GM12891 (cell line): ENCODE measurements around the gene BMPR1A.

Experiments used
- DNase-seq: peaks from one replicate; pipeline ENCODE4 v3.0.0; 2011; ENCODE audit warnings: low spot score; ENCODE audit not compliant: insufficient read length
- FAIRE-seq: peaks from 2 replicates; lab custom pipeline; 2011; peaks lifted over from hg19 to GRCh38; lab: Jason Lieb, UNC
- PAX5 ChIP-seq: IDR thresholded peaks from 2 replicates; pipeline ENCODE4 v1.6.1; 2011; ENCODE audit warnings: low read length, moderate library complexity, mild to moderate bottlenecking; ENCODE audit not compliant: insufficient read depth, severe bottlenecking
- POLR2A ChIP-seq: IDR thresholded peaks from 2 replicates; pipeline ENCODE4 v1.6.1; 2011; ENCODE audit warnings: low read depth, low read length, control low read depth
- POLR2AphosphoS5 ChIP-seq: IDR thresholded peaks from 2 replicates; pipeline ENCODE4 v1.6.1; 2011; ENCODE audit warnings: low read depth, low read length, control low read depth
- POU2F2 ChIP-seq: IDR thresholded peaks from 2 replicates; pipeline ENCODE4 v1.6.1; 2011; ENCODE audit warnings: low read depth, mild to moderate bottlenecking, control low read depth, low read length, moderate library complexity
- SPI1 ChIP-seq: IDR thresholded peaks from 2 replicates; pipeline ENCODE4 v1.6.1; 2011; ENCODE audit warnings: low read depth, low read length, control low read depth
- TAF1 ChIP-seq: IDR thresholded peaks from 2 replicates; pipeline ENCODE4 v1.6.1; 2011; ENCODE audit warnings: low read depth, low read length, control low read depth

Gene BMPR1A

GRCh38 chr10:86962136-86962980 is 205.9 kb downstream of the BMPR1A start:
- peak; percentile 89 for TF ChIP-seq SPI1
- no peak for TF ChIP-seq TAF1
- TF ChIP-seq POLR2AphosphoS5, result no peak
- TF ChIP-seq POU2F2, result no peak
- TF ChIP-seq POLR2A, result no peak
- no peak for TF ChIP-seq PAX5
- FAIRE-seq (no peak), DNase-seq (no peak)

GRCh38 chr10:86962981-86963310 is 206.5 kb downstream of the BMPR1A start:
- DNase-seq (no peak), FAIRE-seq (no peak)
- TF ChIP-seq PAX5 (no peak), SPI1 (no peak), POLR2AphosphoS5 (no peak), POLR2A (no peak), POU2F2 (no peak), TAF1 (no peak)

GRCh38 chr10:86963341-86963919 is 207.0 kb downstream of the BMPR1A start:
- FAIRE-seq (peak; percentile 45), DNase-seq (no peak)
- TF ChIP-seq POLR2A, result no peak
- TF ChIP-seq POU2F2, result no peak
- no peak for TF ChIP-seq POLR2AphosphoS5
- TF ChIP-seq SPI1, result no peak
- no peak for TF ChIP-seq PAX5
- TF ChIP-seq TAF1, result no peak

GRCh38 chr10:86964061-86964846 is 207.8 kb downstream of the BMPR1A start:
- no peak for TF ChIP-seq TAF1
- no peak for TF ChIP-seq PAX5
- no peak for TF ChIP-seq SPI1
- TF ChIP-seq POU2F2, result no peak
- TF ChIP-seq POLR2A, result no peak
- no peak for TF ChIP-seq POLR2AphosphoS5
- no peak for FAIRE-seq
- no peak for DNase-seq

- FAIRE-seq (peak; percentile 35), DNase-seq (no peak)
- TF ChIP-seq POU2F2 (no peak), TAF1 (no peak), SPI1 (no peak), PAX5 (no peak)
These were observed 208.4 kb downstream of the BMPR1A start for GRCh38 chr10:86964847-86965190.

GRCh38 chr10:86965986-86966654 is 209.7 kb downstream of the BMPR1A start:
- FAIRE-seq (no peak), DNase-seq (no peak)
- TF ChIP-seq POLR2A (peak; percentile 72), PAX5 (no peak), SPI1 (no peak), POLR2AphosphoS5 (peak; percentile 64), POU2F2 (no peak)

GRCh38 chr10:86967481-86967941 is 211.1 kb downstream of the BMPR1A start:
- FAIRE-seq, result peak; percentile 43
- no peak for DNase-seq

GRCh38 chr10:86968271-86968993 is 212.0 kb downstream of the BMPR1A start, which contains the start of gene ADIRF:
TSS of gene ADIRF (plus strand) at chr10:86968482. CDS start at chr10:86968545, 63 bp downstream.
- no peak for DNase-seq
- TF ChIP-seq POLR2A (no peak), POU2F2 (no peak), POLR2AphosphoS5 (no peak), PAX5 (no peak), TAF1 (no peak), SPI1 (no peak)
- FAIRE-seq, result no peak

More at GRCh38 chr10:86967481-86967941, 211.1 kb downstream of the BMPR1A start:
- no peak for TF ChIP-seq TAF1
- no peak for TF ChIP-seq POU2F2
- TF ChIP-seq SPI1, result no peak
- no peak for TF ChIP-seq POLR2A
- TF ChIP-seq PAX5, result no peak
- TF ChIP-seq POLR2AphosphoS5, result no peak

GRCh38 chr10:86968994-86969355 is 212.6 kb downstream of the BMPR1A start:
- no peak for TF ChIP-seq SPI1
- no peak for TF ChIP-seq PAX5
- no peak for TF ChIP-seq POU2F2
- TF ChIP-seq TAF1, result no peak
- no peak for DNase-seq
- no peak for FAIRE-seq
